ENCODE results near the gene PSMG4. TPM values are rescaled to one million over a fixed set of nuclear protein-coding genes. Genes with fewer than 3 reads are reported as not detected.

The PSMG4 gene
- total RNA-seq, 3 donors from 2014 or later = 14.8 to 19.8 (median 16.2) TPM

GRCh38 chr6:3276174-3277167, 17.7 kb downstream of the PSMG4 start:
- intact Hi-C loops (cut with DNase I, micrococcal nuclease) = loop anchor here (5.0 kb wide), 1 partner anchor 456 kb away; no protein-coding TSS in a partner anchor
- TF ChIP-seq CTCF (IDR thresholded peaks at IDR 0.05) = no peak

GRCh38 chr6:3277251-3277650, 18.5 kb downstream of the PSMG4 start:
- no peaks in the 10 kb centered on the region for H3K9me3 ChIP-seq
- peaks cover 4% of the 10 kb centered on the region for H3K36me3 ChIP-seq (ENCODE audit: low read depth)
- ATAC-seq (no peak), DNase-seq (no peak)
- intact Hi-C loops (cut with DNase I, micrococcal nuclease) = loop anchor here (5.0 kb wide), 1 partner anchor 455 kb away; no protein-coding TSS in a partner anchor
- no peak for TF ChIP-seq CTCF (IDR thresholded peaks at IDR 0.05)
- no peak overlapping the region for H3K4me3 ChIP-seq
- H3K4me1 ChIP-seq (ENCODE audit: low read depth) = no peaks in the 10 kb centered on the region

More at GRCh38 chr6:3276174-3277167, 17.7 kb downstream of the PSMG4 start:
- Histone ChIP-seq H3K4me3 (no peak overlapping the region), H3K9me3 (no peaks in the 10 kb centered on the region), H3K4me1 (ENCODE audit: low read depth) (no peaks in the 10 kb centered on the region), H3K36me3 (ENCODE audit: low read depth) (peaks cover 4% of the 10 kb centered on the region)
- no peak for DNase-seq
- no peak for ATAC-seq

GRCh38 chr6:3277851-3278416, 19.2 kb downstream of the PSMG4 start:
- peaks cover 4% of the 10 kb centered on the region for H3K36me3 ChIP-seq (ENCODE audit: low read depth)
- no peaks in the 10 kb centered on the region for H3K9me3 ChIP-seq
- TF ChIP-seq CTCF (IDR thresholded peaks at IDR 0.05) = no peak
- no peak overlapping the region for H3K4me3 ChIP-seq
- intact Hi-C loops (cut with DNase I, micrococcal nuclease) = loop anchor here (5.0 kb wide), 1 partner anchor 454 kb away; no protein-coding TSS in a partner anchor
- DNase-seq (no peak), ATAC-seq (no peak)
- no peaks in the 10 kb centered on the region for H3K4me1 ChIP-seq (ENCODE audit: low read depth)

GRCh38 chr6:3278691-3279090, 19.9 kb downstream of the PSMG4 start:
- no peak for TF ChIP-seq CTCF (IDR thresholded peaks at IDR 0.05)

GRCh38 chr6:3280091-3280490, 21.3 kb downstream of the PSMG4 start:
- H3K36me3 ChIP-seq (ENCODE audit: low read depth) = peaks cover 4% of the 10 kb centered on the region
- no peaks in the 10 kb centered on the region for H3K9me3 ChIP-seq
- no peaks in the 10 kb centered on the region for H3K4me1 ChIP-seq (ENCODE audit: low read depth)
- TF ChIP-seq CTCF (IDR thresholded peaks at IDR 0.05) = no peak
- no peak overlapping the region for H3K4me3 ChIP-seq
- no peak for ATAC-seq
- intact Hi-C loops (cut with DNase I, micrococcal nuclease) = no loop called here
- DNase-seq = peak in 1 of 3 donors; percentile 23

More at GRCh38 chr6:3278691-3279090, 19.9 kb downstream of the PSMG4 start:
- DNase-seq (no peak), ATAC-seq (no peak)
- H3K4me3 ChIP-seq = no peak overlapping the region
- H3K4me1 ChIP-seq (ENCODE audit: low read depth) = no peaks in the 10 kb centered on the region
- H3K9me3 ChIP-seq = no peaks in the 10 kb centered on the region
- intact Hi-C loops (cut with DNase I, micrococcal nuclease) = loop anchor here (5.0 kb wide), 1 partner anchor 454 kb away; no protein-coding TSS in a partner anchor
- H3K36me3 ChIP-seq (ENCODE audit: low read depth) = peaks cover 4% of the 10 kb centered on the region
